HFF-Myc (cell line): ENCODE data around the gene CIROP.

Experiments used
- DNase-seq: peaks from one replicate; pipeline ENCODE4 v3.0.0-alpha.2; 2011; ENCODE audit warnings: low read depth; ENCODE audit errors: extremely low read depth
- H3K4me3 ChIP-seq: replicated peaks from 2 replicates; pipeline ENCODE4 v1.5.1; 2011; ENCODE audit warnings: low read depth, mild to moderate bottlenecking, control low read depth, low read length
- CTCF ChIP-seq: IDR thresholded peaks from 2 replicates; pipeline ENCODE4 v1.5.1; 2012; ENCODE audit warnings: mild to moderate bottlenecking, low read depth, low read length, control low read depth; ENCODE audit errors: missing control alignments

Gene CIROP

GRCh38 chr14:23141706-23142444 lies 37.1 kb upstream of the CIROP start:
- no peak for DNase-seq
- no peak overlapping the region for H3K4me3 ChIP-seq
- TF ChIP-seq CTCF, result no peak

DNA sequence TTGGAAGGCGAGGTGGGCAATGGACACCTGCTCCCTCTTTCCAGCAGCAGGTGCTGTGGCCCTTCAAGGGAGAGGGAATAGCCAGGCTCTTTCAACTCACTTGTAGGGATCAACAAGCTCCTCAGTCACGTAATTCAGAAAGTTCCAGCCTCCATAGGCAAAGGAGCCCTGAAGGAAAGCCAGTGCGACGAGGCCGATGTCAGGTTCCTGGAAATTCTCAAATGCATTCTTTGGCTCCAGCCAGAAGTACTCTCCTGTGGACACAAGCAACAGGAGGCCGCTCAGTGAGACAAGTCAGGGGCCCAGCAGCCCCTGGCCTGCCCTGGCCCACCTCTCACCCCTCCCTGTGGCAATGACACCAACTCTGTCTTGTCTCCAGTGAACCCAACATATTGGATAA lies 35.6 kb upstream of the CIROP start:
- TF ChIP-seq CTCF, result no peak
- no peak overlapping the region for H3K4me3 ChIP-seq
- no peak for DNase-seq

DNA sequence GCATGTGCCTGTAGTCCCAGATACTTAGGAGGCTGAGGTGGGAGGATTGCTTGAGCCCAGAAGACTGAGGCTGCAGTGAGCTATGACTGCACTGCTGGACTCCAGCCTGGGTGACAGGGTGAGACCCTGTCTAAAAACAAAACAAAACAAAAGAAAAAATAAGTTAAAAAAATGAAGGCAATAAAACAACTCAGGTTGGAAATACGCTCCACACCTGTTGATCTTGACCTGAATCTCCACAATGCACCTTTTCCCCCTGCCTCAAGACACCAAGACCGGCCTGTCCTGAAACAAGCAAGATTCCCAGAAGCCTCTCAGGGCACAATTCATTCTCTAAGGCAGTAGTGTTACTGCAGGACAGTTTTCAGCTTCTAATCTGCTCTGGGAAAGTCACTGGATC lies 35.1 kb upstream of the CIROP start:
- no peak for TF ChIP-seq CTCF
- no peak overlapping the region for H3K4me3 ChIP-seq
- no peak for DNase-seq

DNA sequence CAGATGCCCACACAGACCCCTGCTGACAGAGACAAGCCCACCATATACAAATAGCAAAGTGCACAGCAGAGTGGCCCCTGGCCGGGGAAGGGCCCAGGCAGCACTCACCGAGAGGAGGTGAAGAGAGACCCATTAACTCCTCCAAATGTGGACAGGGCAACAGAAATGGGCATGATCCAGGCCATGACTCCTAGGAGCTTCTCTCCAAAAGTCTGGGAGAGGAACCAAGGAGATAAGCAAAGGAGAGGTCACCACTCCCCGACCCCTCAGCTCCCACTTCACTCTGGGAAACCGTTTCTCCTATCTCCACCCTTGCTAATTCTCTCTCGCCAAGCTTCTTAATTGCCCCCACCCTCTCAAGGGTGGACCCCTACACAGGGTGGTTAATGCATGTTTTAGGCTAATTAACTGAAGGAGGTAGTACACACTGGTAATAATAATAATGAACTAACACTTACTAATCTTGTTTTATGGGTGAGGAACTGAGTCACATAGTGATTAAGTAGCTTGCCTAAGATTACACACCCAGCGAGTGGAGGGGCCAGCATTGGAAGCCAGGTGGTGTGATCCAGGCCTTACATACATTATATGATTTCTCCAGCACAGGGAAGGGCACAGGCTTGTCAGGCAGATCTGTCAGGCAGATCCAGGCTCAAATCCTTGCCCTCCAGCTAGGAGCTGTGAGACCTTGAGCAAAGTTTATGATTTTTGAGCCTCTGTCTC lies 33.2 kb upstream of the CIROP start:
- no peak for TF ChIP-seq CTCF
- H3K4me3 ChIP-seq, result no peak overlapping the region
- no peak for DNase-seq

DNA sequence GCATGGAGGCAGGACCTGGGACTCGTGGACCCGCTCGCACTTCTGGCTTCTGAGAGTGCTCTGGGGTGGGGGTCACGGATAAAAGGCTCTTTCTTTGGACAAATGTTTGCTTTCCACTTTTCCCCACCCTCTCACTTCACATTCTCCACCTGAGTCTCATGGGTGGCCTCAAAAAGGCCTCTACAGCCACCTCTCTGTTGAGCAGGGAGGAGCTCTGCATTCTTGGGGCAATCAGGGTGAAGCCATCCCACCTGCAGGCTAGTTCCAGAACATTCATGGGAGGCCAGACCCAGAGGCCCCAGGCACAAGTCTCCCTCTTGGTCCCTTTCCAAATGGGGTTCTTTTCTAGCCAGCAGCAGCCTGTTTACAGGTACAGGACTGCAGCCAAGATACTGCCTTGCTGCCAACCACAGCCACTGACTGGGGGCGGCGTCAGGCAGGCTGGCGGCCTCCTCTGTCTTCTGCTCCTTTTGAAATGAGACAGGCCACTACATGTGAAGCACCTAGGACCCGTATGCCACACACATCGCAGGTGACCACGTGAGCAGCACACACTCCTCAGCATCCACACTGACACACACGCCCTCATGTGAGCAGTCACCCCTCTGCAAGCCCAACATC lies 32.5 kb upstream of the CIROP start:
- H3K4me3 ChIP-seq, result no peak overlapping the region
- DNase-seq, result no peak
- TF ChIP-seq CTCF, result no peak

DNA sequence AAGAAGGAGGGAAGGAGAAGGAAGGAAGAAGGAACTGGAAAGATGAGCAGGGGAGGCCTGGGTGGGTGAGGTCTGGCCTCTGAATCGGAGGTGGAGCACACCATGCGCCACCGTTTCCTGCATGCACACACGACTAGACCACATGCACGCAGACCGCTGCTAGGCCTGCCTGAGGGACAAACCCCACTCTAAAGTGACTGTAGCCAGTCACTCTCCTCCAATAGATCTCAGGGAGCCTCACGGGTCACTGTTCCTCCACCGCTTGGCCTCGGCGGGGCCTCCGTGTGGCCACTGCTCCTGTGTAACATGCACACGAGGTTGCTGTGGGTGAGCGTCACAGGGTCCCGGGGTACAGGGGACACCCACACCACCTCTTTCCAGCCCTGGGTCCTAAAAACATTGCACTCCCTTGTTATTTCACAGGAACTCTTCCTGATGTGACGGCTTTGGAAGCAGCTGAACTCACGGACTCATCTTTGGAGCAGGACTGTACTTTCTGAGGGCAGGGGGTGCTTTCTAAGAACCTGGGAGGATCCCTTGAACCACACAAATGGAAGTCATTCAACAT lies 31.9 kb upstream of the CIROP start:
- TF ChIP-seq CTCF, result no peak
- no peak overlapping the region for H3K4me3 ChIP-seq
- no peak for DNase-seq
